Breast epithelium (tissue), 4 donors: ENCODE data around the gene PCDHA8. TPM values are rescaled to one million over a fixed set of nuclear protein-coding genes. Genes with fewer than 3 reads are reported as not detected.
"Not testable (repeated sequence)": the region's sequence is repeated elsewhere in the genome, so short reads cannot be mapped to it uniquely, and the experiment has no call there.

ENCODE experiments used
- DNase-seq, 2 donors: peaks; one replicate each; pipeline ENCODE4 v3.0.0-alpha.2; 2019; ENCODE audit warnings: low spot score in 2 of 2
- H3K27ac ChIP-seq, 2 donors: fragments of 200-600 bp; sonication (generic) in 1 of 2; one replicate each; pipeline ENCODE4 v1.5.1; 2016 to 2019; ENCODE audit warnings: mild to moderate bottlenecking in 1 of 2
- H3K27me3 ChIP-seq, 2 donors: fragments of 200-600 bp; sonication (generic) in 1 of 2; one replicate each; pipeline versions ENCODE4 v1.5.1 to v1.6.0; 2017 to 2019; ENCODE audit warnings: control low read depth in 1 of 2, mild to moderate bottlenecking in 1 of 2
- H3K36me3 ChIP-seq: fragments of 200-600 bp; one replicate; pipeline ENCODE4 v1.5.1; 2019
- H3K4me1 ChIP-seq, 2 donors: fragments of 200-600 bp; sonication (generic); one replicate each; pipeline ENCODE4 v1.5.1; 2016 to 2019; ENCODE audit warnings: control low read depth in 1 of 2
- H3K4me3 ChIP-seq, 3 donors: fragments of 200-600 bp; sonication (generic); 1 replicate in 2 of 3; 2 replicates in 1 of 3; pipeline ENCODE4 v1.5.1; 2016 to 2019; ENCODE audit warnings: mild to moderate bottlenecking in 3 of 3, moderate library complexity in 2 of 3
- H3K9me3 ChIP-seq, 2 donors: fragments of 200-600 bp; sonication (generic) in 1 of 2; one replicate each; pipeline ENCODE4 v1.5.1; 2016 to 2019; ENCODE audit warnings: control low read depth in 1 of 2
- CTCF ChIP-seq, 3 donors: fragments of 450-650 bp; IDR thresholded peaks; one replicate each; pipeline ENCODE4 v1.5.1; 2016 to 2017; ENCODE audit warnings: antibody characterized with exemption in 3 of 3, mild to moderate bottlenecking in 3 of 3, moderate library complexity in 3 of 3
- POLR2A ChIP-seq: fragments of 450-650 bp; IDR thresholded peaks from one replicate; pipeline ENCODE4 v1.6.1; 2016; ENCODE audit warnings: antibody characterized with exemption, mild to moderate bottlenecking, moderate library complexity
- POLR2AphosphoS5 ChIP-seq, 3 donors: sonication (generic); formaldehyde crosslinking; IDR thresholded peaks; one replicate each; pipeline ENCODE4 v1.6.1; 2017; ENCODE audit warnings: antibody characterized with exemption in 3 of 3
- intact Hi-C: fragments of 100-400 bp; cut with DNase I; formaldehyde crosslinking; loops from one replicate; pipeline ENCODE4 v1.15.1; 2023; ENCODE audit warnings: low total_unique reads
- total RNA-seq, 3 donors: library from RNA; depleted of rRNA; stranded (reverse); fragments of >200 nt; gene quantifications; one replicate each; pipeline ENCODE4 v1.1.0, GENCODE V29; 2016

Gene PCDHA8
- total RNA-seq, 3 donors from 2014 or later, result 0.32 to 0.98 (median 0.88) TPM

DNA sequence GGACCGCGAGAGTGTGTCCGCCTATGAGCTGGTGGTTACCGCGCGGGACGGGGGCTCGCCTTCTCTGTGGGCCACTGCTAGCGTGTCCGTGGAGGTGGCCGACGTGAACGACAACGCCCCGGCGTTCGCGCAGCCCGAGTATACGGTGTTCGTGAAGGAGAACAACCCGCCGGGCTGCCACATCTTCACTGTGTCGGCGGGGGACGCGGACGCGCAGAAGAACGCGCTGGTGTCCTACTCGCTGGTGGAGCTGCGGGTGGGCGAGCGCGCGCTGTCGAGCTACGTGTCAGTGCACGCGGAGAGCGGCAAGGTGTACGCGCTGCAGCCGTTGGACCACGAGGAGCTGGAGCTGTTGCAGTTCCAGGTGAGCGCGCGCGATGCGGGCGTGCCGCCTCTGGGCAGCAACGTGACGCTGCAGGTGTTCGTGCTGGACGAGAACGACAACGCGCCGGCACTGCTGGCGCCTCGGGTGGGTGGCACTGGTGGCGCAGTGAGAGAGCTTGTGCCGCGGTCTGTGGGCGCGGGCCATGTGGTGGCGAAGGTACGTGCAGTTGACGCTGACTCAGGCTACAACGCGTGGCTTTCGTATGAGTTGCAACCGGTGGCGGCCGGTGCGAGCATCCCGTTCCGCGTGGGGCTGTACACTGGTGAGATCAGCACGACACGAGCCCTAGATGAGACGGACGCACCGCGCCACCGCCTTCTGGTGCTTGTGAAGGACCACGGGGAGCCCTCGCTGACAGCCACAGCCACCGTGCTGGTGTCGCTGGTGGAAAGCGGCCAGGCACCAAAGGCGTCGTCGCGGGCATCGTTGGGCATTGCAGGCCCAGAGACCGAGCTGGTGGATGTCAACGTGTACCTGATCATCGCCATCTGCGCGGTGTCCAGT is 5.1 kb upstream of the PCDHA8 start:
- Histone ChIP-seq H3K4me3 (no peak overlapping the region), H3K4me1 (no peaks in the 10 kb centered on the region), H3K27ac (no peak overlapping the region), H3K27me3 (no peaks in the 10 kb centered on the region), H3K9me3 (peaks cover 28 to 62% of the 10 kb centered on the region in 2 donors), H3K36me3 (no peaks in the 10 kb centered on the region)
- no peak for DNase-seq
- intact Hi-C loops, result no loop called here
- TF ChIP-seq CTCF (IDR thresholded peaks at IDR 0.05) (no peak), POLR2A (no peak), POLR2AphosphoS5 (IDR thresholded peaks at IDR 0.05) (no peak)

DNA sequence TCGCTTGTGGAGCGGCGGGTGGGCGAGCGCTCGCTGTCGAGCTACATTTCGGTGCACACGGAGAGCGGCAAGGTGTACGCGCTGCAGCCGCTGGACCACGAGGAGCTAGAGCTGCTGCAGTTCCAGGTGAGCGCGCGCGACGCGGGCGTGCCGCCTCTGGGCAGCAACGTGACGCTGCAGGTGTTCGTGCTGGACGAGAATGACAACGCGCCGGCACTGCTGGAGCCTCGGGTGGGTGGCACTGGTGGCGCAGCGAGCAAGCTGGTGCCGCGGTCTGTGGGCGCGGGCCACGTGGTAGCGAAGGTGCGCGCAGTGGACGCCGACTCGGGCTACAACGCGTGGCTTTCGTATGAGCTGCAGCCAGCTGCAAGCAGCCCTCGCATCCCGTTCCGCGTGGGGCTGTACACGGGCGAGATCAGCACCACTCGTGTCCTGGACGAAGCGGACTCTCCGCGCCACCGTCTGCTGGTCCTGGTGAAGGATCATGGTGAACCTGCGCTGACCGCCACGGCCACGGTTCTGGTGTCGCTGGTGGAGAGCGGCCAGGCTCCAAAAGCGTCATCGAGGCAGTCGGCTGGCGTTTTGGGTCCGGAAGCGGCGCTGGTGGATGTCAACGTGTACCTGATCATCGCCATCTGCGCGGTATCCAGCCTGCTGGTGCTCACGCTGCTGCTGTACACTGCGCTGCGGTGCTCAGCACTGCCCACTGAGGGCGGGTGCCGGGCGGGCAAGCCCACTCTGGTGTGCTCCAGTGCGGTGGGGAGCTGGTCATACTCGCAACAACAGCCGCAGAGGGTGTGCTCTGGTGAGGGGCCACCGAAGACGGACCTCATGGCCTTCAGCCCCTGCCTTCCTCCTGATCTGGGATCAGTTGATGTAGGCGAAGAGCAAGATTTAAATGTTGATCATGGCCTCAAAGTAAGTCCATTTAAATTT is 2.1 kb downstream of the PCDHA8 start:
- TF ChIP-seq POLR2A (no peak), POLR2AphosphoS5 (IDR thresholded peaks at IDR 0.05) (no peak), CTCF (IDR thresholded peaks at IDR 0.05) (no peak)
- Histone ChIP-seq H3K4me3 (no peak overlapping the region), H3K9me3 (peaks cover 29 to 65% of the 10 kb centered on the region in 2 donors), H3K36me3 (no peaks in the 10 kb centered on the region), H3K27ac (no peak overlapping the region), H3K27me3 (no peaks in the 10 kb centered on the region), H3K4me1 (no peaks in the 10 kb centered on the region)
- DNase-seq, result no peak
- intact Hi-C loops, result no loop called here

GRCh38 chr5:140848139-140849102 is 7.4 kb downstream of the PCDHA8 start, which contains the start of gene PCDHA9:
PCDHA9 (plus strand) TSS chr5:140848382; CDS start chr5:140848496, 114 bp downstream.
- H3K4me3 ChIP-seq, result peak within 1 kb of the TSS in 2 of 3 donors; percentile 15 to 25
- H3K27ac ChIP-seq, H3K36me3 ChIP-seq, DNase-seq, H3K4me1 ChIP-seq, intact Hi-C loops, H3K27me3 ChIP-seq: not testable (repeated sequence)
- peaks cover 31 to 56% of the 10 kb centered on the region in 2 donors for H3K9me3 ChIP-seq

DNA sequence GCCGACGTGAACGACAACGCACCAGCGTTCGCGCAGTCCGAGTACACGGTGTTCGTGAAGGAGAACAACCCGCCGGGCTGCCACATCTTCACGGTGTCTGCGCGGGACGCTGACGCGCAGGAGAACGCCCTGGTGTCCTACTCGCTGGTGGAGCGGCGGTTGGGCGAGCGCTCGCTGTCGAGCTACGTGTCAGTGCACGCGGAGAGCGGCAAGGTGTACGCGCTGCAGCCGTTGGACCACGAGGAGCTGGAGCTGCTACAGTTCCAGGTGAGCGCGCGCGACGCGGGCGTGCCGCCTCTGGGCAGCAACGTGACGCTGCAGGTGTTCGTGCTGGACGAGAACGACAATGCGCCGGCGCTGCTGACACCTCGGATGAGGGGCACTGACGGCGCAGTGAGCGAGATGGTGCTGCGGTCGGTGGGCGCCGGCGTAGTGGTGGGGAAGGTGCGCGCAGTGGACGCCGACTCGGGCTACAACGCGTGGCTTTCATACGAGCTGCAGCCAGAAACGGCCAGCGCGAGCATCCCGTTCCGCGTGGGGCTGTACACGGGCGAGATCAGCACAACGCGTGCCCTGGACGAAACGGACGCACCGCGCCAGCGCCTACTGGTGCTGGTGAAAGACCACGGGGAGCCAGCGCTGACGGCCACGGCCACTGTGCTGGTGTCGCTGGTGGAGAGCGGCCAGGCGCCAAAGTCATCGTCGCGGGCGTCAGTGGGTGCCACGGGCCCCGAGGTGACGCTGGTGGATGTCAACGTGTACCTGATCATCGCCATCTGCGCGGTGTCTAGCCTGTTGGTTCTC is 9.0 kb downstream of the PCDHA8 start:
- H3K4me3 ChIP-seq, H3K27ac ChIP-seq, H3K4me1 ChIP-seq, intact Hi-C loops, H3K27me3 ChIP-seq, H3K36me3 ChIP-seq, DNase-seq: not testable (repeated sequence)
- peaks cover 30 to 48% of the 10 kb centered on the region in 2 donors for H3K9me3 ChIP-seq
